ENCODE results near the gene ARPC4. TPM values are rescaled to one million over a fixed set of nuclear protein-coding genes. Genes with fewer than 3 reads are reported as not detected.
"Not testable (repeated sequence)": the region's sequence is repeated elsewhere in the genome, so short reads cannot be mapped to it uniquely, and the experiment has no call there.

The ARPC4 gene
- total RNA-seq, 1 donor from 2014 or later, result 179 TPM

GRCh38 chr3:9841015-9841414 is 48.1 kb downstream of the ARPC4 start:
- H3K27me3 Mint-ChIP-seq (ENCODE audit: low read depth), result no peaks in the 10 kb centered on the region
- H3K9me3 Mint-ChIP-seq (ENCODE audit: low read depth), result no peaks in the 10 kb centered on the region
- no peak overlapping the region for H3K4me3 Mint-ChIP-seq (ENCODE audit: unreplicated experiment)
- H3K4me1 Mint-ChIP-seq (ENCODE audit: low read depth), result peaks cover 19% of the 10 kb centered on the region
- H3K27ac Mint-ChIP-seq (ENCODE audit: unreplicated experiment), result no peak overlapping the region
- TF ChIP-seq CTCF (IDR thresholded peaks at IDR 0.05), result no peak
- peaks cover 17% of the 10 kb centered on the region for H3K36me3 Mint-ChIP-seq (ENCODE audit: low read depth)
- no peak for DNase-seq (ENCODE audit: low spot score)

- Mint-ChIP-seq H3K36me3 (ENCODE audit: low read depth) (peaks cover 14% of the 10 kb centered on the region), H3K27me3 (ENCODE audit: low read depth) (no peaks in the 10 kb centered on the region), H3K27ac (ENCODE audit: unreplicated experiment) (peak within 1 kb of the TSS; percentile 89), H3K4me3 (ENCODE audit: unreplicated experiment) (peak within 1 kb of the TSS; percentile 97), H3K4me1 (ENCODE audit: low read depth) (peaks cover 22% of the 10 kb centered on the region), H3K9me3 (ENCODE audit: low read depth) (no peaks in the 10 kb centered on the region)
- DNase-seq (ENCODE audit: low spot score), result peak; percentile 98
- no peak for TF ChIP-seq CTCF (IDR thresholded peaks at IDR 0.05)
These were observed 51.0 kb downstream of the ARPC4 start, which contains the start of gene RPUSD3 for GRCh38 chr3:9843715-9844438. Gene RPUSD3 (minus strand): TSS chr3:9844008. CDS start chr3:9843990, 18 bp downstream.

GRCh38 chr3:9846231-9846630 is 53.3 kb downstream of the ARPC4 start:
- Mint-ChIP-seq H3K4me3 (ENCODE audit: unreplicated experiment) (no peak overlapping the region), H3K36me3 (ENCODE audit: low read depth) (peaks cover 8% of the 10 kb centered on the region), H3K9me3 (ENCODE audit: low read depth) (no peaks in the 10 kb centered on the region), H3K27me3 (ENCODE audit: low read depth) (no peaks in the 10 kb centered on the region), H3K4me1 (ENCODE audit: low read depth) (peaks cover 22% of the 10 kb centered on the region), H3K27ac (ENCODE audit: unreplicated experiment) (no peak overlapping the region)
- no peak for DNase-seq (ENCODE audit: low spot score)
- TF ChIP-seq CTCF (IDR thresholded peaks at IDR 0.05), result no peak

- Mint-ChIP-seq H3K36me3 (ENCODE audit: low read depth) (peaks cover 5% of the 10 kb centered on the region), H3K9me3 (ENCODE audit: low read depth) (no peaks in the 10 kb centered on the region), H3K27ac (ENCODE audit: unreplicated experiment) (no peak overlapping the region), H3K4me3 (ENCODE audit: unreplicated experiment) (no peak overlapping the region), H3K4me1 (ENCODE audit: low read depth) (peaks cover 19% of the 10 kb centered on the region), H3K27me3 (ENCODE audit: low read depth) (no peaks in the 10 kb centered on the region)
- no peak for TF ChIP-seq CTCF (IDR thresholded peaks at IDR 0.05)
- no peak for DNase-seq (ENCODE audit: low spot score)
These were observed 54.1 kb downstream of the ARPC4 start for GRCh38 chr3:9846931-9847488.

- H3K36me3 Mint-ChIP-seq (ENCODE audit: low read depth); H3K27me3 Mint-ChIP-seq (ENCODE audit: low read depth); H3K9me3 Mint-ChIP-seq (ENCODE audit: low read depth); DNase-seq (ENCODE audit: low spot score); H3K27ac Mint-ChIP-seq (ENCODE audit: unreplicated experiment); H3K4me3 Mint-ChIP-seq (ENCODE audit: unreplicated experiment): not testable (repeated sequence)
- peaks cover 12% of the 10 kb centered on the region for H3K4me1 Mint-ChIP-seq (ENCODE audit: low read depth)
These were observed 55.0 kb downstream of the ARPC4 start for GRCh38 chr3:9847870-9848269.

- H3K4me1 Mint-ChIP-seq (ENCODE audit: low read depth); H3K4me3 Mint-ChIP-seq (ENCODE audit: unreplicated experiment); H3K27ac Mint-ChIP-seq (ENCODE audit: unreplicated experiment); H3K9me3 Mint-ChIP-seq (ENCODE audit: low read depth); H3K36me3 Mint-ChIP-seq (ENCODE audit: low read depth); DNase-seq (ENCODE audit: low spot score); H3K27me3 Mint-ChIP-seq (ENCODE audit: low read depth): not testable (repeated sequence)
- peak; percentile 87 for TF ChIP-seq CTCF (IDR thresholded peaks at IDR 0.05)
These were observed 56.0 kb downstream of the ARPC4 start for GRCh38 chr3:9848860-9849259.

GRCh38 chr3:9851383-9851782 is 58.5 kb downstream of the ARPC4 start:
- not testable (repeated sequence) for H3K36me3 Mint-ChIP-seq (ENCODE audit: low read depth); DNase-seq (ENCODE audit: low spot score); H3K4me3 Mint-ChIP-seq (ENCODE audit: unreplicated experiment); H3K27ac Mint-ChIP-seq (ENCODE audit: unreplicated experiment); H3K27me3 Mint-ChIP-seq (ENCODE audit: low read depth); H3K4me1 Mint-ChIP-seq (ENCODE audit: low read depth); H3K9me3 Mint-ChIP-seq (ENCODE audit: low read depth)

GRCh38 chr3:9851926-9852325 is 59.0 kb downstream of the ARPC4 start:
- not testable (repeated sequence) for DNase-seq (ENCODE audit: low spot score); H3K4me1 Mint-ChIP-seq (ENCODE audit: low read depth); H3K4me3 Mint-ChIP-seq (ENCODE audit: unreplicated experiment); H3K36me3 Mint-ChIP-seq (ENCODE audit: low read depth); H3K9me3 Mint-ChIP-seq (ENCODE audit: low read depth); H3K27me3 Mint-ChIP-seq (ENCODE audit: low read depth); H3K27ac Mint-ChIP-seq (ENCODE audit: unreplicated experiment)

All from chondrocyte (in vitro differentiated cells).